Fibroblast of the aortic adventitia (primary cell): ENCODE results near the gene RCAN1. TPM values are rescaled to one million over a fixed set of nuclear protein-coding genes. Genes with fewer than 3 reads are reported as not detected.

ENCODE experiments used
- DNase-seq: peaks from one replicate; pipeline ENCODE4 v3.0.0-alpha.2; 2010; ENCODE audit warnings: low read depth
- H3K4me3 ChIP-seq: 2 replicates; pipeline ENCODE4 v1.5.1; 2011; ENCODE audit warnings: low read depth, mild to moderate bottlenecking, control low read depth, low read length, moderate library complexity
- total RNA-seq: library from RNA; depleted of rRNA; stranded (reverse); fragments of >200 nt; gene quantifications from 2 replicates; pipeline ENCODE4 v1.2.3, GENCODE V29; 2012; ENCODE audit warnings: low replicate concordance
- TF ChIP-seq, protein P1 (sequence below): IDR thresholded peaks from 2 replicates; pipeline ENCODE4 v1.5.1; 2011; ENCODE audit warnings: mild to moderate bottlenecking, low read length, control low read depth, inconsistent platforms; ENCODE audit not compliant: insufficient read depth

The RCAN1 gene
- total RNA-seq, 1 donor: 30.5 TPM

DNA sequence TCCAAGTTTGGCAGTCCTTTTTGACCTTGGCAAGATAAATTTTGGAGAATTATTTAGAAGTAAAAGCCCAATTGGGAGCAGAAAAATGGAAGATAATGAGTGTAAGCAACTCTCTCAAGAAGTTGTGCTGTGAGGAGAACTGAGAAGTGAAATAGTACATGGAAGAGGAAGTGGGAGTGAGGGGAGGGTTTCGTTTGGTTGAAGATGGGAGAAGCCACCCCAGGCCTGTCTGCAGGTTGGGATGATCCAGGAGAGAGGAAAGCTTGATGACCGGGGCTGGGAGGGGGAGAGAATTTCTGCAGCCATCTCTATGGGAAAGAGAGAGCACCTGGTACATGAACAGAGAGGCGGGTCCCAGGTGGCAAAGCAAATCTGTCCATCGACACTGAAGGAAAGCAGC lies 8.6 kb upstream of the RCAN1 start:
- H3K4me3 ChIP-seq: no peak overlapping the region
- no peak for DNase-seq
- TF ChIP-seq, protein P1, sequence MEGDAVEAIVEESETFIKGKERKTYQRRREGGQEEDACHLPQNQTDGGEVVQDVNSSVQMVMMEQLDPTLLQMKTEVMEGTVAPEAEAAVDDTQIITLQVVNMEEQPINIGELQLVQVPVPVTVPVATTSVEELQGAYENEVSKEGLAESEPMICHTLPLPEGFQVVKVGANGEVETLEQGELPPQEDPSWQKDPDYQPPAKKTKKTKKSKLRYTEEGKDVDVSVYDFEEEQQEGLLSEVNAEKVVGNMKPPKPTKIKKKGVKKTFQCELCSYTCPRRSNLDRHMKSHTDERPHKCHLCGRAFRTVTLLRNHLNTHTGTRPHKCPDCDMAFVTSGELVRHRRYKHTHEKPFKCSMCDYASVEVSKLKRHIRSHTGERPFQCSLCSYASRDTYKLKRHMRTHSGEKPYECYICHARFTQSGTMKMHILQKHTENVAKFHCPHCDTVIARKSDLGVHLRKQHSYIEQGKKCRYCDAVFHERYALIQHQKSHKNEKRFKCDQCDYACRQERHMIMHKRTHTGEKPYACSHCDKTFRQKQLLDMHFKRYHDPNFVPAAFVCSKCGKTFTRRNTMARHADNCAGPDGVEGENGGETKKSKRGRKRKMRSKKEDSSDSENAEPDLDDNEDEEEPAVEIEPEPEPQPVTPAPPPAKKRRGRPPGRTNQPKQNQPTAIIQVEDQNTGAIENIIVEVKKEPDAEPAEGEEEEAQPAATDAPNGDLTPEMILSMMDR: no peak

DNA sequence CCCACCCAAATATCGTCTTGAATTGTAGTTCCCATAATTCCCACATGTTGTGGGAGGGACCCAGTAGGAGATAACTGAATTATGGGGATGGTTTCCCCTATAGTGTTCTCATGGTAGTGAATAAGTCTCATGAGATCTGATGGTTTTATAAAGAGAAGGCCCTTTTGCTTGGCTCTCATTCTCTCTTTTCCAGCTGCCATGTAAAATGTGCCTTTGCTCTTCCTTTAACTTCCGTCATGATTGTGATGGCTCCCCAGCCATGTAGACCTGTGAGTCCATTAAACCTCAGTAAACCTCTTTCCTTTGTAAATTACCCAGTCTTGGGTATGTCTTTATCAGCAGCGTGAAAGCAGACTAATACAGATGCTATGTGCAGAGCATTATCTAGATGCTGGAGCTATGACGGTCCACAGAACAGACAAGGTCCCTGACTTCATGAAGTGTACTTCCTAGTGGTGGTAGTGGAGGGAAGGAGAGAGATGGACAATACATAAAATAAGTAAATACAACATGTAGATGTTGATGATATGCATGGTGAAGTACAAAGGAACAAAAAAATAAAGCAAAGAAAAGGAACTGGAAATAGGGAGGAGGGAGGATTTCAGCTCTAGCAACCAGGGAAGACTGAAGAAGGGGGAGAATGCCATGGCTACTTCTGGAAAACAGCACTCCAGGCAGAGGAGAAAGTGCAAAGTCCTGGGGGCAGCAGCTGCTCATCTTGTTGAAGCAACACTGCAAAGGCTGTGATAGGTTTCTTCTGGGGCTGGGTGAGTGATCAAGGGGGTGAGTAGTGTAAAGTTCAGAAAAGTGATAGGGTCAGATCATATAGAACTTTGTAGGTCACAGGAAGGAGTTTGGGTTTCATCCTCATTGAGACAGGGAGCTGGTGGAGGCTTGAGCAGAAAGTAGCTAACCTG lies 6.8 kb upstream of the RCAN1 start:
- TF ChIP-seq, protein P1: no peak
- DNase-seq: no peak
- no peak overlapping the region for H3K4me3 ChIP-seq

DNA sequence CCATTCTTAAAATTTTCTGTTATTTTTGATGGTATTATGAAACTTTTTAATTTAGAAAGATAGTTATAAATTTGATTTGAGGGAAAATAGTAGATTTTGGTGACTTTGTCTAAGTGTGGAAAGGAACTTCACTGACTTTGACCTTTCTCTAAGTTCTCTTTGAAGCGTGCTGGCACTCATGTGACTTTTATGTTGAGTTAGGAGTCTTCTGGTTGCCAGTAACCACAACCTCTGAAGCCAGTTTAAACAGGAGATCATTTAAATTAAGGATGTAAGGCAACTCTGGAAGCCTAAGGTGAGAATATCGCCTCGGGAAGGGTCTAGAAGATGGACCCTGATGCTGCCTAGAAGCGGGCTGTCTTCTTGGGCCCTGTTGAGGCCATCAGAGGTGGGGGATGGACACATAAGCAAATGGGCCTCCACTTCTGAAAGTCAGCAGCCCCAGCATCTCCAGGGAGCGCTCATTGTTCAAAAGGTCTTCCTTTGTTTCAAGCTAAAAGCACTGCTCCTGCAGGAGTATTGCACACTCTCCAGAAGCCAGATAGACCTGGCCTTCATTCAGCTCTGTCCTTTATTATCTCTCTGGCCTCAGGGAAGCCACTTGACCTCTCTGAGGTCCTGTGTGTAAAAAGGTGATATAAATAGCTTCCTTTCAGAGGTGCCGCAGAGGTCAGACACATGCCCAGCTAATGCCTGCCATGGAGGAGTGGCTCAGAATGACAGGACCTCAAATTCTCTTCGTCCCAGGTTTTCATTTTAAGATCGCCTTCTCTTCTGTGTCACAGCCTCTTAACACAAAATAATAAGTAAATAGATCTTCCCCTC lies 5.1 kb upstream of the RCAN1 start:
- DNase-seq: no peak
- TF ChIP-seq, protein P1: no peak
- H3K4me3 ChIP-seq: no peak overlapping the region

DNA sequence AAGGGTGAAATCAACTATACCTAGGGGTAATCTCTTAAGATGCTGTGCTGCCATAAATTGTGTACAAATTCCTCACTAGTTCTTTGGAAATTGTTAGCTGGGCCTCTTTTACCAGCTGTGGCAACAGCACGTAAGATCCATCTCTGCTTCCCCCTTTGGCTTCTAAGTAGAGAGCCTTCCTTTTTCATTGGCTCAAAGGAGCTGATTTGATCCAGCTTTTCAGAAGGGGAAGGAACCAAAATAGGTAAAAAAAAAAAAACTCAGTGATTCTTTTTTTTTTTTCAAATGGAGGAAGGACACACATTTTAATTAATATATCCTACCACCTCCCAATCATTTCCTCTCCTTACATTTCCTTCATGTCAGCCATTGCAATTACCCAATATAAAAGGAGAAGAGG lies 4.0 kb upstream of the RCAN1 start:
- TF ChIP-seq, protein P1: no peak
- no peak for DNase-seq
- no peak overlapping the region for H3K4me3 ChIP-seq

DNA sequence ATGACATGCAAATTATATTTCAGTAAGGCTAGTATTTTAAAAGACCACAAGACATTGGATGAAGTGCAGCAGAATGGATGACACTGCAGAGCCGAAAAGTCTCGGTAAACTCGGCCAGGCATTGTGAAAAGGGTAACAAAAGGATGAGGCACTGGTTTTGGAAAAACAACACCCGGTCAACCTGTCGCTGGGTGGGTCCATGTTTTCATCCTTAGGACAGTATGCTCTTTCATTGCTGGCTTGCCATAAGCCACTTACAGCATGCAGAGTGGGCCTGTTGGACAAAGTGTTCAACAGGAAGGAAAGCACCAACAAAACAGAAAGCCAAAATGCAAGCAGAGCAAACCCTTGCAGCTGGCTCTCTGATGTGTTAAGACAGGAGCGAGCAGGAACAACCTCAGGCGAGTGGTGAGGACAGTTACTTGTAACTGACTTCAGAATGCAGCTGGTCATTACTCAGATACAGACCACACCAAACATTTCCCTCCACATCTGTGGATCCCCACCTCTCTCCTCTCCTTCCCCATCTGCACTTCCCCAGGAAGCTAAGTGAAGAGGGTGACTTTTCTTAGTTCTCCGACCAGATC lies 2.9 kb upstream of the RCAN1 start:
- DNase-seq: no peak
- no peak overlapping the region for H3K4me3 ChIP-seq
- TF ChIP-seq, protein P1: no peak

DNA sequence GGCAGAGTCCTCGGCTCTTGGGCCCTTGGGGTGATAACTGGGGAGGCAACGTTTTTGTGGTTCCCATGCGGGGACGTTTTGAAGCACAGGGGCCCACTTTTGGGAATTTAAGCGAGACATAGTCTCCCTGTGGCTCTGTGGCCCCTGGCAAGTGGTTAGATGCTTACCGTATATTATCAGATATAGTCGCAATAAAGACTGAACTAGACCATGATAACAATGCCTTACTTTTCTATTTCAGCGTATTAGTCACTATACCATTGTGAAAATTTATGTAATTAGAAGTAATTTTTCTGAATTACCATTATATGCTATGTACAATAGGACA lies 538 bp upstream of the RCAN1 start:
- TF ChIP-seq, protein P1: no peak
- DNase-seq: no peak

More for the DNA sequence above, 538 bp upstream of the RCAN1 start:
- peak overlapping the region; percentile 79 for H3K4me3 ChIP-seq
